ENCODE data around the gene SLC35F1.

The SLC35F1 gene

GRCh38 chr6:117930645-117931044 lies 23.6 kb downstream of the SLC35F1 start:
- H3K27ac ChIP-seq (replicated peaks; ENCODE audit: low read length) = no peak overlapping the region
- H2BK120ac ChIP-seq (ENCODE audit: low read depth, low read length) = no peak overlapping the region
- H3K27me3 ChIP-seq (ENCODE audit: control insufficient read depth in 3 of 3, insufficient read depth in 3 of 3, low read depth in 1 of 3, low read length in 3 of 3) = no peaks in the 10 kb centered on the region
- H3K18ac ChIP-seq (ENCODE audit: low read length) = no peak overlapping the region
- no peak overlapping the region for H2BK12ac ChIP-seq (ENCODE audit: low read length)
- no peak overlapping the region for H3K9ac ChIP-seq (ENCODE audit: low read depth, low read length, poor library complexity)
- no peak overlapping the region for H3K4me3 ChIP-seq (ENCODE audit: low read length in 2 of 2)
- no peaks in the 10 kb centered on the region for H3K79me1 ChIP-seq (ENCODE audit: low read depth, low read length)
- H3K14ac ChIP-seq (ENCODE audit: low read length) = no peak overlapping the region
- no peak overlapping the region for H3K23ac ChIP-seq (ENCODE audit: low read depth, low read length, poor library complexity)
- H3K36me3 ChIP-seq (replicated peaks in 1 of 2; ENCODE audit: control insufficient read depth in 2 of 2, insufficient read depth in 2 of 2, low read length in 2 of 2) = no peaks in the 10 kb centered on the region
- H2BK5ac ChIP-seq (ENCODE audit: low read length) = no peak overlapping the region
- no peak overlapping the region for H4K8ac ChIP-seq (ENCODE audit: low read depth, low read length)
- no peak overlapping the region for H2BK15ac ChIP-seq (ENCODE audit: low read length)
- no peak overlapping the region for H2AK5ac ChIP-seq (ENCODE audit: low read depth, low read length)
- H3K4me1 ChIP-seq (ENCODE audit: control insufficient read depth in 2 of 2, insufficient read depth in 1 of 2, low read depth in 1 of 2, low read length in 2 of 2) = peaks cover 6 to 8% of the 10 kb centered on the region in 2 donors
- no CpG with 5 or more reads among the region's 3 CpGs for WGBS, 2 donors (ENCODE audit: extremely low coverage in 2 of 2, insufficient read length in 2 of 2, insufficient replicate concordance in 1 of 2)
- H3K9me3 ChIP-seq (replicated peaks in 1 of 2; ENCODE audit: control insufficient read depth in 2 of 2, insufficient read depth in 1 of 2, low read depth in 1 of 2, low read length in 2 of 2) = peaks cover 2 to 35% of the 10 kb centered on the region in 2 donors
- no peak overlapping the region for H4K91ac ChIP-seq (ENCODE audit: low read depth, low read length, poor library complexity)
- DNase-seq (ENCODE audit: low spot score) = no peak
- H3K4me2 ChIP-seq (ENCODE audit: insufficient read depth, low read length, poor library complexity, severe bottlenecking) = no peak overlapping the region
- H3K4ac ChIP-seq (ENCODE audit: low read length) = no peak overlapping the region
- H2AFZ ChIP-seq (ENCODE audit: low read length) = no peak overlapping the region

- no peak for DNase-seq (ENCODE audit: low spot score)
- H3K27me3 ChIP-seq (ENCODE audit: control insufficient read depth in 3 of 3, insufficient read depth in 3 of 3, low read depth in 1 of 3, low read length in 3 of 3) = no peaks in the 10 kb centered on the region
- H2BK12ac ChIP-seq (ENCODE audit: low read length) = no peak overlapping the region
- H3K36me3 ChIP-seq (replicated peaks in 1 of 2; ENCODE audit: control insufficient read depth in 2 of 2, insufficient read depth in 2 of 2, low read length in 2 of 2) = no peaks in the 10 kb centered on the region
- no peak overlapping the region for H2AK5ac ChIP-seq (ENCODE audit: low read depth, low read length)
- peaks cover 2 to 29% of the 10 kb centered on the region in 2 donors for H3K9me3 ChIP-seq (replicated peaks in 1 of 2; ENCODE audit: control insufficient read depth in 2 of 2, insufficient read depth in 1 of 2, low read depth in 1 of 2, low read length in 2 of 2)
- H3K18ac ChIP-seq (ENCODE audit: low read length) = no peak overlapping the region
- no peak overlapping the region for H3K14ac ChIP-seq (ENCODE audit: low read length)
- no peak overlapping the region for H2BK15ac ChIP-seq (ENCODE audit: low read length)
- no peak overlapping the region for H3K4ac ChIP-seq (ENCODE audit: low read length)
- no peak overlapping the region for H3K23ac ChIP-seq (ENCODE audit: low read depth, low read length, poor library complexity)
- H3K4me1 ChIP-seq (ENCODE audit: control insufficient read depth in 2 of 2, insufficient read depth in 1 of 2, low read depth in 1 of 2, low read length in 2 of 2) = peaks cover 6 to 8% of the 10 kb centered on the region in 2 donors
- H3K4me3 ChIP-seq (ENCODE audit: low read length in 2 of 2) = no peak overlapping the region
- no CpG with 5 or more reads among the region's 3 CpGs for WGBS, 2 donors (ENCODE audit: extremely low coverage in 2 of 2, insufficient read length in 2 of 2, insufficient replicate concordance in 1 of 2)
- no peak overlapping the region for H2BK120ac ChIP-seq (ENCODE audit: low read depth, low read length)
- H3K27ac ChIP-seq (replicated peaks; ENCODE audit: low read length) = no peak overlapping the region
- no peak overlapping the region for H3K4me2 ChIP-seq (ENCODE audit: insufficient read depth, low read length, poor library complexity, severe bottlenecking)
- H4K91ac ChIP-seq (ENCODE audit: low read depth, low read length, poor library complexity) = no peak overlapping the region
- no peak overlapping the region for H3K9ac ChIP-seq (ENCODE audit: low read depth, low read length, poor library complexity)
- no peak overlapping the region for H2AFZ ChIP-seq (ENCODE audit: low read length)
- H2BK5ac ChIP-seq (ENCODE audit: low read length) = no peak overlapping the region
- no peaks in the 10 kb centered on the region for H3K79me1 ChIP-seq (ENCODE audit: low read depth, low read length)
- H4K8ac ChIP-seq (ENCODE audit: low read depth, low read length) = no peak overlapping the region
These were observed 24.9 kb downstream of the SLC35F1 start for GRCh38 chr6:117932001-117932400.

GRCh38 chr6:117932676-117933075 lies 25.6 kb downstream of the SLC35F1 start:
- Histone ChIP-seq H4K91ac (ENCODE audit: low read depth, low read length, poor library complexity) (no peak overlapping the region), H3K4me3 (ENCODE audit: low read length in 2 of 2) (no peak overlapping the region), H2BK5ac (ENCODE audit: low read length) (no peak overlapping the region), H3K9ac (ENCODE audit: low read depth, low read length, poor library complexity) (no peak overlapping the region), H3K23ac (ENCODE audit: low read depth, low read length, poor library complexity) (no peak overlapping the region), H2AFZ (ENCODE audit: low read length) (no peak overlapping the region), H2BK15ac (ENCODE audit: low read length) (no peak overlapping the region), H2AK5ac (ENCODE audit: low read depth, low read length) (no peak overlapping the region), H3K4me2 (ENCODE audit: insufficient read depth, low read length, poor library complexity, severe bottlenecking) (no peak overlapping the region), H3K4me1 (ENCODE audit: control insufficient read depth in 2 of 2, insufficient read depth in 1 of 2, low read depth in 1 of 2, low read length in 2 of 2) (peaks cover 6 to 8% of the 10 kb centered on the region in 2 donors), H3K27me3 (ENCODE audit: control insufficient read depth in 3 of 3, insufficient read depth in 3 of 3, low read depth in 1 of 3, low read length in 3 of 3) (no peaks in the 10 kb centered on the region), H2BK120ac (ENCODE audit: low read depth, low read length) (no peak overlapping the region), H2BK12ac (ENCODE audit: low read length) (no peak overlapping the region), H3K9me3 (replicated peaks in 1 of 2; ENCODE audit: control insufficient read depth in 2 of 2, insufficient read depth in 1 of 2, low read depth in 1 of 2, low read length in 2 of 2) (peaks cover 2 to 24% of the 10 kb centered on the region in 2 donors), H3K4ac (ENCODE audit: low read length) (no peak overlapping the region), H3K14ac (ENCODE audit: low read length) (no peak overlapping the region), H3K27ac (replicated peaks; ENCODE audit: low read length) (no peak overlapping the region), H4K8ac (ENCODE audit: low read depth, low read length) (no peak overlapping the region), H3K36me3 (replicated peaks in 1 of 2; ENCODE audit: control insufficient read depth in 2 of 2, insufficient read depth in 2 of 2, low read length in 2 of 2) (no peaks in the 10 kb centered on the region), H3K79me1 (ENCODE audit: low read depth, low read length) (no peaks in the 10 kb centered on the region), H3K18ac (ENCODE audit: low read length) (no peak overlapping the region)
- no peak for DNase-seq (ENCODE audit: low spot score)
- WGBS, 2 donors (ENCODE audit: extremely low coverage in 2 of 2, insufficient read length in 2 of 2, insufficient replicate concordance in 1 of 2) = no CpG with 5 or more reads among the region's 3 CpGs

- no CpG with 5 or more reads among the region's 4 CpGs for WGBS, 2 donors (ENCODE audit: extremely low coverage in 2 of 2, insufficient read length in 2 of 2, insufficient replicate concordance in 1 of 2)
- Histone ChIP-seq H3K9ac (ENCODE audit: low read depth, low read length, poor library complexity) (no peak overlapping the region), H2BK120ac (ENCODE audit: low read depth, low read length) (no peak overlapping the region), H3K36me3 (replicated peaks in 1 of 2; ENCODE audit: control insufficient read depth in 2 of 2, insufficient read depth in 2 of 2, low read length in 2 of 2) (no peaks in the 10 kb centered on the region), H3K9me3 (replicated peaks in 1 of 2; ENCODE audit: control insufficient read depth in 2 of 2, insufficient read depth in 1 of 2, low read depth in 1 of 2, low read length in 2 of 2) (peaks cover 2 to 16% of the 10 kb centered on the region in 2 donors), H3K4me2 (ENCODE audit: insufficient read depth, low read length, poor library complexity, severe bottlenecking) (no peak overlapping the region), H3K27ac (replicated peaks; ENCODE audit: low read length) (no peak overlapping the region), H3K27me3 (ENCODE audit: control insufficient read depth in 3 of 3, insufficient read depth in 3 of 3, low read depth in 1 of 3, low read length in 3 of 3) (no peaks in the 10 kb centered on the region), H2BK12ac (ENCODE audit: low read length) (no peak overlapping the region), H3K4me3 (ENCODE audit: low read length in 2 of 2) (no peak overlapping the region), H2BK5ac (ENCODE audit: low read length) (no peak overlapping the region), H2AK5ac (ENCODE audit: low read depth, low read length) (no peak overlapping the region), H2AFZ (ENCODE audit: low read length) (no peak overlapping the region), H3K14ac (ENCODE audit: low read length) (no peak overlapping the region), H3K79me1 (ENCODE audit: low read depth, low read length) (no peaks in the 10 kb centered on the region), H3K18ac (ENCODE audit: low read length) (no peak overlapping the region), H3K4me1 (ENCODE audit: control insufficient read depth in 2 of 2, insufficient read depth in 1 of 2, low read depth in 1 of 2, low read length in 2 of 2) (peaks cover 8% of the 10 kb centered on the region in 2 donors), H2BK15ac (ENCODE audit: low read length) (no peak overlapping the region), H4K8ac (ENCODE audit: low read depth, low read length) (no peak overlapping the region), H3K4ac (ENCODE audit: low read length) (no peak overlapping the region), H4K91ac (ENCODE audit: low read depth, low read length, poor library complexity) (no peak overlapping the region), H3K23ac (ENCODE audit: low read depth, low read length, poor library complexity) (no peak overlapping the region)
- no peak for DNase-seq (ENCODE audit: low spot score)
These were observed 26.4 kb downstream of the SLC35F1 start for GRCh38 chr6:117933471-117933870.

Measured in neuronal stem cell (in vitro differentiated cells).